Natural killer cell (primary cell): ENCODE measurements around the gene WEE2. TPM values are rescaled to one million over a fixed set of nuclear protein-coding genes. Genes with fewer than 3 reads are reported as not detected.

Source experiments
- ATAC-seq, 3 donors: fragments of 150-1000 bp in 2 of 3; fragments of 200-7000 bp in 1 of 3; cut with Tn5 transposase; 1 replicate in 1 of 3; 2 replicates in 2 of 3; pipeline ENCODE4 v1.10.0; 2021; ENCODE audit warnings: mild to moderate bottlenecking in 2 of 3, moderate library complexity in 2 of 3
- DNase-seq, 2 donors: peaks; one replicate each; pipeline versions ENCODE4 v3.0.0 to v3.0.0-alpha.2; 2013 to 2021; ENCODE audit warnings: mixed read lengths in 1 of 2
- H3K27ac ChIP-seq: one replicate; pipeline ENCODE4 v1.5.1; 2013; ENCODE audit warnings: mild to moderate bottlenecking, low read length
- H3K27me3 ChIP-seq: one replicate; pipeline ENCODE4 v1.6.1; 2013; ENCODE audit warnings: low read length; ENCODE audit not compliant: control insufficient read depth, insufficient read depth
- H3K36me3 ChIP-seq: one replicate; pipeline ENCODE4 v1.6.1; 2013; ENCODE audit warnings: low read length; ENCODE audit not compliant: control insufficient read depth, insufficient read depth
- H3K4me1 ChIP-seq: one replicate; pipeline ENCODE4 v1.6.1; 2013; ENCODE audit warnings: low read length; ENCODE audit not compliant: control insufficient read depth, insufficient read depth
- H3K4me3 ChIP-seq: one replicate; pipeline ENCODE4 v1.5.1; 2013; ENCODE audit warnings: low read length
- H3K9me3 ChIP-seq: one replicate; pipeline ENCODE4 v1.6.1; 2013; ENCODE audit warnings: low read length; ENCODE audit not compliant: control insufficient read depth, insufficient read depth
- H3K27ac Mint-ChIP-seq, 2 donors: one replicate each; pipeline ENCODE4 v1.8.0; 2022; ENCODE audit warnings: mild to moderate bottlenecking in 2 of 2, mixed read lengths in 2 of 2, moderate library complexity in 1 of 2
- H3K27me3 Mint-ChIP-seq, 2 donors: one replicate each; pipeline ENCODE4 v1.8.0; 2022; ENCODE audit warnings: low read depth in 2 of 2, mixed read lengths in 2 of 2
- H3K36me3 Mint-ChIP-seq: one replicate; pipeline ENCODE4 v1.8.0; 2022; ENCODE audit warnings: mixed read lengths
- H3K4me1 Mint-ChIP-seq, 2 donors: one replicate each; pipeline ENCODE4 v1.8.0; 2022; ENCODE audit warnings: mixed read lengths in 2 of 2
- H3K4me3 Mint-ChIP-seq: one replicate; pipeline ENCODE4 v1.8.0; 2022; ENCODE audit warnings: mild to moderate bottlenecking, moderate library complexity, mixed read lengths
- H3K9me3 Mint-ChIP-seq, 2 donors: one replicate each; pipeline ENCODE4 v1.8.0; 2022; ENCODE audit warnings: mixed read lengths in 2 of 2
- WGBS: methylation state at CpG from one replicate; pipeline ENCODE4 v1.1.7; 2013; ENCODE audit warnings: missing lambda C conversion rate; ENCODE audit not compliant: insufficient coverage; 5-methylcytosine and 5-hydroxymethylcytosine counted together
- intact Hi-C: fragments of 100-400 bp; cut with micrococcal nuclease; formaldehyde crosslinking; loops from one replicate; pipeline ENCODE4 v1.14.2; 2022
- total RNA-seq, 4 donors: library from RNA; stranded (reverse); fragments of 120-200 nt in 1 of 4; gene quantifications; one replicate each; pipeline versions ENCODE4 v1.2.3 to v1.2.4, GENCODE V29; 2013 to 2022
- TF ChIP-seq, protein P1 (sequence below): fragments of 200-600 bp; IDR thresholded peaks from one replicate; pipeline ENCODE4 v1.8.0; 2022; ENCODE audit warnings: antibody characterized with exemption

WEE2 gene
- total RNA-seq, 3 donors from 2014 or later (not counting 1 experiment from before 2014, with no cell fraction given) = 0.16 to 0.68 (median 0.23) TPM

DNA sequence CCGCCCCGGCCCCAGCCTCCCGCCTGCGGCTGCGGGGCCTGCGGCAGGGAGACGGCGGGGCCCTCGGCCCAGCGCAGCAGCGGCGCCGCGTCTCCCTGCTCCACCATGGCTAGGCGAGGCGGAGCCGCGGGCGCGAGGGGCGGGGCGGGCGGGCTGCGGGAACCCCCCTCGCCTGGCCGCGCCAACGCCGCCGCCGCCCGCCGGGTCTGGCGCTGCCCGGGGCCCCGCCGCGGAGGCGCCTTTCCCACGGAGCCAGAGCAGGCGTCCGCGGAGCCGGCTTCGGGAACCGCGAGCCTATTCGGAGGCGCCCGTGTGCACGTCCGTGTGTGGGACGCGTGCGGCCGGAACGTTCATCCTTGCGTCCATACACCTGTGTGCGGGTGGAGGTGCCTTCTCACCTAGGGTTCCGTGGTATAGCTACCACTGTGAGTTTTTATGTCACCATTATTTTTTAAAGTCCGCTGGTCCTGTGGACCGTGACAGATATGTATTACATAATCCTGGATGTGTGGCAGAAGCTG, 6.0 kb upstream of the WEE2 start, which contains the start of gene DENND11:
TSS of gene DENND11 (minus strand) at position 120 of the 521 bp plus-strand sequence. CDS start at position 107, 13 bp downstream.
- TF ChIP-seq, protein P1, sequence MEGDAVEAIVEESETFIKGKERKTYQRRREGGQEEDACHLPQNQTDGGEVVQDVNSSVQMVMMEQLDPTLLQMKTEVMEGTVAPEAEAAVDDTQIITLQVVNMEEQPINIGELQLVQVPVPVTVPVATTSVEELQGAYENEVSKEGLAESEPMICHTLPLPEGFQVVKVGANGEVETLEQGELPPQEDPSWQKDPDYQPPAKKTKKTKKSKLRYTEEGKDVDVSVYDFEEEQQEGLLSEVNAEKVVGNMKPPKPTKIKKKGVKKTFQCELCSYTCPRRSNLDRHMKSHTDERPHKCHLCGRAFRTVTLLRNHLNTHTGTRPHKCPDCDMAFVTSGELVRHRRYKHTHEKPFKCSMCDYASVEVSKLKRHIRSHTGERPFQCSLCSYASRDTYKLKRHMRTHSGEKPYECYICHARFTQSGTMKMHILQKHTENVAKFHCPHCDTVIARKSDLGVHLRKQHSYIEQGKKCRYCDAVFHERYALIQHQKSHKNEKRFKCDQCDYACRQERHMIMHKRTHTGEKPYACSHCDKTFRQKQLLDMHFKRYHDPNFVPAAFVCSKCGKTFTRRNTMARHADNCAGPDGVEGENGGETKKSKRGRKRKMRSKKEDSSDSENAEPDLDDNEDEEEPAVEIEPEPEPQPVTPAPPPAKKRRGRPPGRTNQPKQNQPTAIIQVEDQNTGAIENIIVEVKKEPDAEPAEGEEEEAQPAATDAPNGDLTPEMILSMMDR = no peak
- peak; percentile 68 to 80 (median 76) for ATAC-seq
- intact Hi-C loops = no loop called here
- Mint-ChIP-seq H3K4me3 (peak within 1 kb of the TSS; percentile 90), H3K27me3 (peaks cover 0 to 5% of the 10 kb centered on the region in 2 donors), H3K36me3 (no peaks in the 10 kb centered on the region), H3K4me1 (peaks cover 33 to 39% of the 10 kb centered on the region in 2 donors), H3K27ac (peak within 1 kb of the TSS; percentile 89 to 91), H3K9me3 (no peaks in the 10 kb centered on the region)
- H3K4me3 ChIP-seq = peak within 1 kb of the TSS; percentile 50
- peak within 1 kb of the TSS; percentile 78 for H3K27ac ChIP-seq
- H3K9me3 ChIP-seq = no peaks in the 10 kb centered on the region
- peaks cover 27% of the 10 kb centered on the region for H3K4me1 ChIP-seq
- H3K36me3 ChIP-seq = no peaks in the 10 kb centered on the region
- no peaks in the 10 kb centered on the region for H3K27me3 ChIP-seq
- WGBS = under 1% methylated on average over 62 of the region's 62 CpGs
- DNase-seq = peak; percentile 67 to 82

GRCh38 chr7:141702892-141703291, 5.3 kb upstream of the WEE2 start:
- Mint-ChIP-seq H3K27ac (peak overlapping the region; percentile 83 to 91), H3K4me1 (peaks cover 29 to 39% of the 10 kb centered on the region in 2 donors), H3K27me3 (peaks cover 0 to 5% of the 10 kb centered on the region in 2 donors), H3K36me3 (no peaks in the 10 kb centered on the region), H3K4me3 (peak overlapping the region; percentile 85), H3K9me3 (no peaks in the 10 kb centered on the region)
- intact Hi-C loops = no loop called here
- peaks cover 26% of the 10 kb centered on the region for H3K4me1 ChIP-seq
- TF ChIP-seq, protein P1 = no peak
- DNase-seq (no peak), ATAC-seq (no peak)
- H3K4me3 ChIP-seq = no peak overlapping the region
- H3K27ac ChIP-seq = no peak overlapping the region
- H3K9me3 ChIP-seq = no peaks in the 10 kb centered on the region
- no peaks in the 10 kb centered on the region for H3K27me3 ChIP-seq
- no peaks in the 10 kb centered on the region for H3K36me3 ChIP-seq
- WGBS = 100% methylated on average over 3 of the region's 4 CpGs

DNA sequence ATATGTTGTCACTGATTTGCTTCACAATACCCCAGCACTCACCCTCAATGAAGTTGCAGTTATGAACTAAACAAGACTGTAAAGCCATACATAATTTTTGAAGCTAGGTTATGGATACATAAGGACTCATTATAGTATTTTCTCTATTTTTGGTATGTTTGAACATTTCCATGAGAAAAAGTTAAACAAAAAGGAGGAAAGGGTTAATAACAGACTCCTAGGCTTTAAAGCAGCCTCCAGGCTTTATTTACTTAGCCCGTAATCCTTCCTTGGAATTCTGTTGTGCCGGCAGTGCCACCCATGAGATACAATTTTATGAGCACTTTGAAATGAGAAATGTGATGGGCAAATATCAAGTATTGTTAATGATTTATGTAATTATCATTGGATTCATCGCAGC, 4.0 kb upstream of the WEE2 start:
- no peak overlapping the region for H3K27ac Mint-ChIP-seq
- WGBS = 97% methylated on average over 3 of the region's 3 CpGs
- no peak overlapping the region for H3K4me3 Mint-ChIP-seq
- intact Hi-C loops = no loop called here
- DNase-seq (no peak), ATAC-seq (no peak)
- H3K27me3 Mint-ChIP-seq = peaks cover 0 to 5% of the 10 kb centered on the region in 2 donors
- no peak overlapping the region for H3K4me3 ChIP-seq
- no peaks in the 10 kb centered on the region for H3K9me3 Mint-ChIP-seq
- no peaks in the 10 kb centered on the region for H3K36me3 ChIP-seq
- H3K4me1 ChIP-seq = peaks cover 15% of the 10 kb centered on the region
- TF ChIP-seq, protein P1 = no peak
- no peaks in the 10 kb centered on the region for H3K27me3 ChIP-seq
- no peaks in the 10 kb centered on the region for H3K9me3 ChIP-seq
- H3K36me3 Mint-ChIP-seq = no peaks in the 10 kb centered on the region
- H3K27ac ChIP-seq = no peak overlapping the region
- H3K4me1 Mint-ChIP-seq = peaks cover 19 to 28% of the 10 kb centered on the region in 2 donors

DNA sequence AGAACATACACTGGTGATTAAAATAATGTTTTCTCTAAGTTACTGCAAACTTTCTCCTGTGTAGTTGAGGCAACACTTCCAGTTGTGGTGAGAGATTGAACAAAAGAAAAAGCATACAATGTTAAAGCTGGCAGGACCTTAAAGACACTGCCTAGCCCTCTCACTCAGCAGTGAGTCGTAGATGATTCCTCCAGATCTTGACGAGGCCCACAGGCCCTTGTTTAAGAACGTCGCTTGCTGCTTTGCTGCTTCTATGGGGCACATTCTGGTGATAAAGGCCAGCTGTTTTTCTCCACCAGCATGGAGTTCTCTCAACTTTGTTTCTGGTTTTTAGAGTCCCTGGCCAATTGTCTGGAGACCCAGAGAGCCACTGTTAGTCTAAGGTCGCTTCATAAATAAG, 3.4 kb upstream of the WEE2 start:
- Histone ChIP-seq H3K9me3 (no peaks in the 10 kb centered on the region), H3K27ac (no peak overlapping the region), H3K4me1 (peaks cover 14% of the 10 kb centered on the region), H3K27me3 (no peaks in the 10 kb centered on the region), H3K4me3 (no peak overlapping the region), H3K36me3 (no peaks in the 10 kb centered on the region)
- H3K36me3 Mint-ChIP-seq = no peaks in the 10 kb centered on the region
- 96% methylated on average over 5 of the region's 5 CpGs for WGBS
- H3K4me3 Mint-ChIP-seq = no peak overlapping the region
- H3K27ac Mint-ChIP-seq = no peak overlapping the region
- no peaks in the 10 kb centered on the region for H3K9me3 Mint-ChIP-seq
- peaks cover 0 to 5% of the 10 kb centered on the region in 2 donors for H3K27me3 Mint-ChIP-seq
- ATAC-seq (no peak), DNase-seq (no peak)
- peaks cover 19 to 21% of the 10 kb centered on the region in 2 donors for H3K4me1 Mint-ChIP-seq
- TF ChIP-seq, protein P1 = no peak
- intact Hi-C loops = no loop called here
